Dermis blood vessel endothelial cell (primary cell): ENCODE results near the gene OTOS. TPM values are rescaled to one million over a fixed set of nuclear protein-coding genes. Genes with fewer than 3 reads are reported as not detected.

ENCODE experiments used
- DNase-seq: peaks from one replicate; pipeline ENCODE4 v3.0.0; 2010
- total RNA-seq: library from RNA; depleted of rRNA; stranded (reverse); fragments of >200 nt; gene quantifications from 2 replicates; pipeline ENCODE4 v1.2.3, GENCODE V29; 2014

Gene OTOS
- not detected in 2 replicates for total RNA-seq

GRCh38 chr2:240140511-240140910 lies at the start of gene OTOS:
OTOS (minus strand) TSS chr2:240140658; CDS start chr2:240140326, 332 bp downstream.
- no peak for DNase-seq

GRCh38 chr2:240189686-240190085 lies 49.2 kb upstream of the OTOS start:
- no peak for DNase-seq

DNA sequence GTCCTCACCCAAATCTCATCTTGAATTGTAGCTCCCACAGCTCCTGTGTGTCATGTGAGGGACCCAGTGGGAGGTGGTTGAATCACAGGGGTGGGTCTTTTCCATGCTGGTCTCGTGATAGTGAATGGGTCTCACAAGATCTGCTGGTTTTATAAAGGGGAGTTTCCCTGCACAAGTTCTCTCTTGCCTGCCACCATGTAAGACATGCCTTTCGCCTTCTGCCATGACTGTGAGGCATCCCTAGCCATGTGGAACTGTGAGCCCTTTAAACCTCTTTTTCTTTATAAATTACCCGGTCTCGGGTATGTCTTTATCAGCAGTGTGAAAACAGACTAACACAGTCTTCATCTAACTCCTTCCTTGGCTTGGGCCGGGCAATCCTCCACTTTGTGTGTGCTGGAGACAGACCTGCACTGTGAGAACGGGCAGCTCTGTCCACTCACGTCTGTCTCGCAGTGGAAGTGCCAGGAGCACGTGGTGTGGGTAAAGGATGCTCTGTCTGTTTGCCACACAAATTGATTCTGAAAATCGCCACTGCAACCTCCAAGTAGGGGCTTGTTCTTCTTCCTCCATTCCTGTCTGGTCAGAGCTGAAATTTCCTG lies 47.6 kb upstream of the OTOS start:
- no peak for DNase-seq

DNA sequence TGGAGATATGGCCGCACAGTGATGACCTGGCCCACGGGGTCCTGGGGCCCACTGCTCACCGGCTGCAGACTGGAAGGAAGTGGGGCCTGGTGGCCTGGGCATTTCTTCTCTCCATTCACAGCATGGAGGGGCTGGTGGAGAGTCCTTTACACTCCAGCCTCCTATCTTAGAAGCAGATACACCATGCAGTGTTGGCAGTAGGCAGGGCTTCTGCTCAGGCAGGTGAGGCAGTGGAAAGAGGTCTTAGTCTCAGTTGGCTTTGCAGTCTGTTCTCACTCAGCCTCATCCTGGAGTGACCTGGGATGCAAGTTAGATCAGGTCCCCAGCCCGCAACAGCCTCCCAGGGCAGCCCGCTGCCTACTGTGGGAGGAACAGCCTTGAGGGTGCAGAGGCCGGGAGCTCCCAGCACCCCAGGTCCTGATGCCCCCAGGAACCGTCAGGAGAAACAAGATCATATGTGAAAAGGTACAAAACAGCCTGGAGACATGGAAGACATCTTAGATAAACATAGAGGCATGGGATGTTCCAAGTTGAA lies 45.8 kb upstream of the OTOS start:
- no peak for DNase-seq

- no peak for DNase-seq
Measured at GRCh38 chr2:240184656-240185055, 44.2 kb upstream of the OTOS start.

DNA sequence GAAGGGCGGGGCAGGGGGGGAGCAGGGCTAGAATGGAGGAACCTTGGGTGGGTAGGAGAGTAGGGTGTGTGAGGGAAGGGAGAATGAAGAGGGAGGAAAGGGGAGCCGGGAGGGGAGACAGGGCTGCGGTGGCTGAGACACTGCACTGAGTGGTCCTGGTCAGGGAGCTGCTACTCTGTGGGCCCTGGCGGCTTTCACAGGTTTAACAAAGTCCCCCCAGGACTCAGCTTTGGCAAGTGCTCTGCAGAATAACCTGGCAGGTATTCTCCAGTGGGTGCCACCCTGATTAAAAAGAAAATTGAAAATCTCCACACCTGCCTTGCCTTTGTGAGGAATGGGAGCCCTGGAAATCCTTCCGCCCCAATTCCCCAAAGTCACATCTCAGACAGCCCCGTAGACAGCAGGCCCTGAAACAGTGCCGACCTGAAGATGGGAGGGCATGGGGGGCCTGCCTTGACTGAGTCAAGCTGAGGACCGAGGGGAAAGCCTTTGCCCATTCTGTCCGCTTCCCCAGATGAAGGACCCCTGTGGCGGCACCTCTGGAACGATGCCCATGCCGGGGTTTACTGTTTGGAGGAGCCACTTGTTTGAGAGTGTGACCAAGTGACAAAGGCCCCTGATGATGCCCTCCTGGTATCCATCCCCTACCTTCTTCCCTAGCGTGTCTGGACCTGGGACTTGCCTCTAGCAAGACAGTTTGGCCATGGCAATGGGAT lies 43.6 kb upstream of the OTOS start:
- DNase-seq, result no peak

GRCh38 chr2:240183006-240183874 lies 42.8 kb upstream of the OTOS start:
- DNase-seq, result no peak

DNA sequence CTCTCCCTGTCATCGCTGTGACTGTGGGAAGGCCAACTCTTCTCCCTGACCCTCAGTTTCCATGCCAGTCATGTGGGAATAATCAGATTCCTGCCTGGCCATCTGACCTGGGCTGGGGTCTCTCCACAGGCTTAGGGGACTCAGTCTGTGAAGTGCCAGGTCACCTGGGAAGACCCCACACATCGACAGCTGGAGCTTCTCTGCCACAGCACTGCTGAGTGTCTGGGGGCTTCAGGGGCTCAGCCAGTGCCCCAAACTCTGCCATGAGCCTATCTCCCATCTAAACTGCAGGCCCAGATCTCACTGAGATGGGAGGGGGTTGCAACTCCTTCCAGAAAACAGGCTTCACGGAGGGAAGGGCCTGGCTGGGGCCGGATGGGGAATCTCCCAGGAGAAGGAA lies 42.0 kb upstream of the OTOS start:
- no peak for DNase-seq

DNA sequence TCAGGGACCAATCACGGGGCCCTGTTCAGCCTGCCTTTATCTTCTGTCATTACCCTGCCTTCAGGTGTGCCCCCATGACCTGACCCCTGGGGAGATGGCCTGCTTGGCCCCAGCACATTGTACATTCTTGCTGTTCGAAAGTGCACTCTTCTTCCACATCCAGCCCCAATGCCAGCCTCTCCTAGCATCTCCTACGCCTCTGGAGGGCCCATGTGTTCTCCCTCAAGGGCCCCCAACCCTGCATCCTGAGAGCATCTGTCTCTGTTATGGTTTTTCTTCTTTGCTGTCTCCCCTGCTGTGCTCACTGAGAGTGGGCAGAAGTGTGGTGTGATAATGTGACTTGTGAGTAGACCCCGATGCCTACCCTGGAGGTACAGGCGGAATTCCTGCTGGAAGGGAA lies 41.5 kb upstream of the OTOS start:
- no peak for DNase-seq

DNA sequence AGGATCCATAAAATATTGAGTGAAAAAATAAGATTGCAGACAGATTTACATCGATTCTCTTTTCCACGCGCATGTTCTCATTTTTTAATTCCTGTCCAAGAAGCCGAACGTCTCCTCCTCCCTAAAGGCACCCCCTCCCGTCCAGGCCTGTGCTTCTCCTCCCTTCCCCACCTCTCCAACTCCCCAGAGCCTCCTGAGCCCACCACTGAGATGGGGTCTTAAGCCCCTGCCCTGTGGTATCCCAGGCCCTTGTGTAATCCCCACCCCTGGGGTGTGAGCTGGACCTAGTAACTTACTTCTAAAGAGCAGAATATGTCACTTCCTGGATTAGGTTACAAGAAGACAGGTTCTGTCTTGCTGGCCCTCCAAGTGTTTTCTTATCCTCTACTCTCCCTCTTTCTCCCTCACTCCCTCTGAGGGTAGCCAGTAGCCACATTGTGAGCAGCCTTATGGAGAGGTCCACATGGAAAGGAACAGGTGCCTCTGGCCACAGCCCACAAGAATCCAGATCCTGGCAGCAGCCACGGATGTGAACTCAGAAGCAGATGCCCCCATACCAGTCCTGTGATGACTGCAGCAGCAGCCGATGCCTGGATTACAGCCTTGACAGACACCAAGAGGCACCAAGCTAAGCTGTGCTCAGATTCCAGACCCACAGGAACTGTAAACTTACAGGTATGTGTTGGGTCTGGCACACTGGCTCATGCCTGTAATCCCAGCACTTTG lies 39.6 kb upstream of the OTOS start:
- DNase-seq, result no peak

DNA sequence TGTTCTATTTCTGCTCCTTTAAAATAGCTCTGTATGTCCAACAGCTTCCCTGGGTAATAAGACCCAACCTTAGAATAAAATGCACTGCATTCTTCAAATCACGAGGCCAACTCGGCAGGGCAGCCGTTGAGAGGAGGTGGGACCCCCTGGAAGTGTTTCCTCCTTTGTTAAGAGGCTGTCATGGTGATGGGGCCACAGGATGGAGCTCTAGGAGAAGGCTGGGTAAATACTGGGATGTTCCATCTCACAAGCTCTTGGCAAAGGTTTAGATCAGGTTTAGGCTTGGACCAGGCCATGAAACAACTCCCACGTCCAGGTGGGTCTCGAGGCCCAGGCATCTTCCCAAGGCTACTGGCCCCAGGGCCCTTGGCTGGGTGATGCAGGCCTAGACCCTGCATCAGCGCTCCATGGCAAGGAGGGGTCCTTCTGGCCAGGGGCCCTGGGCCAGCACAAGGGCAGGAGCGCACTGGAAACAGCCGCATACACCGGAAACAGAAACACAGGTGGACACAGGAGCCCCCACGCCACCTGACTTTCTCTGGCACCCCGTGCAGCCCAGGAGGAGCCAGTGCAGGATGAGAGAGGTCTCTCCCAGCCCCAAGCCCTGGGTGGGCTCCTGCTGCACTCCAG lies 38.8 kb upstream of the OTOS start:
- DNase-seq, result no peak

- no peak for DNase-seq
Measured at GRCh38 chr2:240178564-240178963, 38.1 kb upstream of the OTOS start.

- DNase-seq, result no peak
Measured at GRCh38 chr2:240174496-240174895, 34.0 kb upstream of the OTOS start.

GRCh38 chr2:240172071-240172895 lies 31.8 kb upstream of the OTOS start:
- no peak for DNase-seq

- no peak for DNase-seq
Measured at GRCh38 chr2:240170883-240171282, 30.4 kb upstream of the OTOS start.

DNA sequence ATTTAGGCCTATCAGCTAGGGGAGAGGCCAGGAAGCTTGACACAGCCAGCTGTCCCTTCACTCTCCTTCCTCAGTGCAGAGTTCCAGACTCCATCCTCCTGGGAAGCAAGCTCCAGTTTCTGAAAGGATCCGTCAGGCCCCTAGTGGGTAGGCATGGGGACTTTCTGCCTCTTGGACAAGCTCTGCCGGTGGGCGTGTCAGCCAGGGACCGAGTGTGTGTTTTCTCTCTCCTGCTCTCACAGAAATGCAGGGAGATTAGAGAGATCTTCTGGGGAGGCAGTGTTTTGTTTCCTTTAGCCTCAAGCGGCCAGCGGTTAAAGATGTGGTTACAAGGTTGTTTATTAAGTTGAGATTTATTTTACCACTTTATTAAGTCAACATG lies 29.9 kb upstream of the OTOS start:
- no peak for DNase-seq

DNA sequence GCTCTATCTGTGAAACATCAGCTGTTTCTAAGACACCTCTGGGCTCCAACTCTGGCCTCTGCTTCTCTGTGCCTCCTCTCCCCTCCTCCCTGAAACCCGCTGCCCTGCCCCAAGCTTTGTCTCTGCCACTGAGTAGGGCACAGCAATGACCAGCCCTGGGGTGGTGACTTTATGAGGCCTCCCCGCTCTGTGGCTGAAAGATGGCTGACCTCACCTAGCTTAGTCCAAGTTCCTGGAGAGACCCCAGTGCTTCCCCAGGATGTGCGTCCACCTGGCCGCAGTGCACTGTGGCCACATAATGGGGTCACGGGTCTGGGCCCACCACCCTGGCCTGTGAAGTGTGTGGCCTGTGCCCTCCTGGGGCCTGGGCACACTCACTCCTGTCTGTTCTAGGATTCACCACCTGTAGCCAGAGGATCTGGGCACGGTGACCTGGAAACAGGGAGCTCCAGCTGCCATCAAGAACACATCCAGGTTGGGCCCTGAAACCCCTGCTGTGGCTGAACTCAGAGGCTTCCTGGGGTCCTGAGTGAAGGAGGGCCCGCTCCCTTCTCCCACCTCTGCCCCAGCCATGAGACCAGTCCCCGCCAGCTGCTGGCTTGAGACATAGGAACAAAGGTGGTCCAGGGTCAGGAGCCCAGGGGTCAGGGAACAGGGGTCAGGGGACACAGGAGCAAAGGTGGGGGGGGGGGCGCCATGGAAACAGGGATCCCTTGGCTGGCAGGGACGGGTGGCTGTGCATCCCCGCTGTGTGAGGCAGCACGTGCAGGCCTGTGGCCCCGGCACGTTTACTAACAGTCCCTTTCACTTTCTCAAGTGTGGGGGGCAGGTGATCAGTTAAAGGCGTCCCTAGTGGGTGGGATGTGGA lies 29.3 kb upstream of the OTOS start:
- DNase-seq, result no peak

DNA sequence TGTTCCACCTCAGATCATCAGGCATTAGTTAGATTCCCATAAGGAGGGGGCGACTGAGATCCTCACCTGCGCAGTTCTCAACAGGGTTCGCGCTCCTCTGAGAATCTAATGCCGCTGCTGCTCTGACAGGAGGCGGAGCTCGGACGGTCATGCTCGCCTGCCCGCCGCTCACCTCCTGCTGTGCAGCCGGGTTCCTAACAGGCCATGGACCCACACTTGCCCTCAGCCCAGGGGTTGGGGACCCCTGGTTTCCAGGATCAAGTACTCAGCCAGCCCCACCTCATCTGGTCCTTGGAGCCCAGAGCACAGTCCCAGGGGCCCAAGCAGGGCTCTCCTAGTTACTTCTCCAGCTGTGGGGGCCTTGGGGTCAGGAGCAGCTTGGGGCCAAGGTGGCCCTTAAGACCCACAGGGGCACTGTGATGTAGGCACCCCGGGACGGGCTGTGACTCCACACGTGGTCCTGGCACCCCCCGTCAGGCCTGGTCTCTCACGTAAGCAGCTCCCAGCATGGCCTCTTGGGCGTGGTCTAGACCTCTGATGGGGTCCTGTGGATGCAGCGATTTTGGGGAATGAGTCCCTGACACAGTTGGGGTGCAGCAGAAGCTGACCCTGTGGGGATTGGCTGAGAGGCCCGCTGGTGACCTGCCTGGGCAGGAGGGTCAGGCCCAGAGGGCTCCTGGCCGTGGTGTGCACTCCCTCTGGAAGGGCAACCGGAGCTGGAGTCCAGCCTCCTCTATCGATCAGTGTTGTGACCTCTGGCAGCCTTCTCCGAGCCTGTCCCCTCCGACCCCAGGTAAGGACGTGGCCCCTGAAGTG lies 28.3 kb upstream of the OTOS start:
- no peak for DNase-seq

DNA sequence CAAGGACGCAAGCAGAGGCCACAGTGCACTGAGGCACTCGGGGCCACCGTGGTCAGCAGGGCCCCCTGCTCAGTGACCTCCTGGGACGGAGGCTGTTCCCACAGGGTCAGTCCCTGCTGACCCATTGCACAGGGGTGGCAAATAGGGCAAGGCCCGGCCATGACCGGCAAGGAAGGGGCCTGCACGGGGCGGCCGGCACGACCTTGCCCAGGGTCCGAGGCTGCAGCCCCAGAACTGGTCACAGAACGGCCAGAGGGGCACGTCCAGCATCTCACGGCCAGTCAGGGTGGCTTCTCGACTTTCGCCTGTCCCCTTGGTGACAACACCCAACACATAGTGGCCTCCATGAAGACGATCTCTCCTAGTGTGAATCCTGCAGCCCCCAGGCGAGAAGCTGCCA lies 27.6 kb upstream of the OTOS start:
- no peak for DNase-seq

DNA sequence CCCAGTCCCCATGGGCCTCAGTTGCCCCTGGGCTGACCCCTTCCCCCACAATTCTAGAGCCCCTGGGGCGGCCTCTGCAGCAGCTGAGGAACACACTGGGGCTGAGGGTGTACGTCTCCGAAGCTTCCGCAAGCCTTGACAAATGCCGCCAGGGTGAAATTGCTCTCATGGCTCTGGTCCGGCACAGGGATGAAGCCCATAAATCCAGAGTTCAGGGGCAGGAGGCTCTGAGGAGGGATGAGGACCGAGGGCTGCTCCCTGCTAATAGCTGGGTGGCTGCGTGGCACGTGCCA lies 27.1 kb upstream of the OTOS start:
- no peak for DNase-seq
